Measurements from ENCODE around the gene ZNF366. TPM values are rescaled to one million over a fixed set of nuclear protein-coding genes. Genes with fewer than 3 reads are reported as not detected.

Gene ZNF366
- total RNA-seq, 1 experiment from 2014 or later = not detected

DNA sequence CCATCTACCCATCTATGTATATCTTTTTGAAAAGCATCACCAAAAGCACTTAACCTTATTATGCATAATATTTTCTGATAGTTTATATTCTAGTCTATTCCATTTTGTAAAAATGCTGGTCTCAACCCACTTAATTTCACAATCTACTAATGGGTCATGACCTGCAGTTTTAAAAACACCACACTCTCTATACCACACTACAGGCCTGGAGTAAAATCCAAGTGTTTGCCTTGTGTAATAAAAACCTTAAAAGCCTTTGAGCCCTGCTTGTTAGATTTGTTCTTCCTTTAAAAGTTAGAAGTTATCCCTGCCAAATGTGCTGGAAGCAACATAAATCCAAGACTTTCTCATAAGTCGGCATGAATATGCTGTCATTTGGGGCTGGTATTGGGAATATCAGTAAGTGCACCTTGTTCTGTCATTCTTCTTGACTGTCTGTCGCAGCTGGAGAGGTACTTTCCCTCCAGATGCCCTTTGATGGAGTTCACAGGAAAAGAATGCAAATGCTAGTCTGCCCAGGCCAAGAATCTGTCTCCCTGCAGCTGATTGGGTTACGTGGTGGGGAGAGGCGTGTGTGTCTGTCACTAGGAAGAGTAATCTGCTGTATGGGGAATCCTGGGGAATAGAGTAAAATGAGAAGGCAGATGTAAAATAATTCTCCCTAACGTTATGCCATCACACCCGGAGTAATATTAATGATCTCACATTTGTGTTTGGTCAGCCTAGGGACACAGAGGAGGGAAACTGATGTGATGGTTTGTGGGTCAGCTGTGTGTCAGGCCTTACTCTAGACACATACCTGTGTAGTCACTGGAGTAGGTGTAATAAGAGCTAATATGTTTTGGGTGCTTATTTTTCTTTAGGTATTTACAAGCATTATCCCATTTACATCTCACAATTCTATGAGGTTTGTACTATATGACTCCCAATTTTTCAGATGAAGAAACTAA, 79.4 kb downstream of the ZNF366 start:
- Mint-ChIP-seq H3K9me3 (ENCODE audit: low read depth, unreplicated experiment) (no peaks in the 10 kb centered on the region), H3K27me3 (ENCODE audit: unreplicated experiment) (peaks cover 79% of the 10 kb centered on the region), H3K4me1 (ENCODE audit: low read depth, unreplicated experiment) (no peaks in the 10 kb centered on the region), H3K4me3 (ENCODE audit: low read depth, unreplicated experiment) (no peak overlapping the region), H3K27ac (ENCODE audit: unreplicated experiment) (no peak overlapping the region), H3K36me3 (ENCODE audit: insufficient read depth, unreplicated experiment) (no peaks in the 10 kb centered on the region)
- CTCF ChIA-PET = no interaction called here
- no peak for DNase-seq
- intact Hi-C loops (cut with micrococcal nuclease; ENCODE audit: unreplicated experiment) = no loop called here
- TF ChIP-seq, protein P1, sequence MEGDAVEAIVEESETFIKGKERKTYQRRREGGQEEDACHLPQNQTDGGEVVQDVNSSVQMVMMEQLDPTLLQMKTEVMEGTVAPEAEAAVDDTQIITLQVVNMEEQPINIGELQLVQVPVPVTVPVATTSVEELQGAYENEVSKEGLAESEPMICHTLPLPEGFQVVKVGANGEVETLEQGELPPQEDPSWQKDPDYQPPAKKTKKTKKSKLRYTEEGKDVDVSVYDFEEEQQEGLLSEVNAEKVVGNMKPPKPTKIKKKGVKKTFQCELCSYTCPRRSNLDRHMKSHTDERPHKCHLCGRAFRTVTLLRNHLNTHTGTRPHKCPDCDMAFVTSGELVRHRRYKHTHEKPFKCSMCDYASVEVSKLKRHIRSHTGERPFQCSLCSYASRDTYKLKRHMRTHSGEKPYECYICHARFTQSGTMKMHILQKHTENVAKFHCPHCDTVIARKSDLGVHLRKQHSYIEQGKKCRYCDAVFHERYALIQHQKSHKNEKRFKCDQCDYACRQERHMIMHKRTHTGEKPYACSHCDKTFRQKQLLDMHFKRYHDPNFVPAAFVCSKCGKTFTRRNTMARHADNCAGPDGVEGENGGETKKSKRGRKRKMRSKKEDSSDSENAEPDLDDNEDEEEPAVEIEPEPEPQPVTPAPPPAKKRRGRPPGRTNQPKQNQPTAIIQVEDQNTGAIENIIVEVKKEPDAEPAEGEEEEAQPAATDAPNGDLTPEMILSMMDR (IDR thresholded peaks at IDR 0.05; ENCODE audit: unreplicated experiment) = no peak
- no TSS peak for BruUV-seq (replicated peaks)

DNA sequence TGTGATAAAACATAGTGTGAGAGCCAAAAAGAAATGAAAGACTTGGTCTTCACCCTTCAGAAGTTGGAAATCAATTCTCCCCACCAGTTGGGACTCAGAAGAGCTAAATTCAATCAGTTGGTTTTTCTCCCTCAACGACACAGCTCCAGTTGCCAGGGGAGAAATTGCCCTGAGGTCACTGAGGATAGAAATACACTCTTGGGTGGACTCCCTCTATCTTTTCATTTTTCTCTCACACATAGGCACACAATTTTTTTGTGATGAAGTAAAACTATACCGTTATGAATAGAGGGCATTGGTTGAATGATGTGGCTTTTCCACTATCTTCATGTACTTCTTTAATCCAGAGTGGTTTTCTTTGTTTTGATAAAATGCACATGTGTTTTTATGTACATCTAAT, 80.2 kb downstream of the ZNF366 start:
- Mint-ChIP-seq H3K36me3 (ENCODE audit: insufficient read depth, unreplicated experiment) (no peaks in the 10 kb centered on the region), H3K27ac (ENCODE audit: unreplicated experiment) (no peak overlapping the region), H3K27me3 (ENCODE audit: unreplicated experiment) (peaks cover 80% of the 10 kb centered on the region), H3K9me3 (ENCODE audit: low read depth, unreplicated experiment) (no peaks in the 10 kb centered on the region), H3K4me1 (ENCODE audit: low read depth, unreplicated experiment) (no peaks in the 10 kb centered on the region), H3K4me3 (ENCODE audit: low read depth, unreplicated experiment) (no peak overlapping the region)
- TF ChIP-seq, protein P1 (IDR thresholded peaks at IDR 0.05; ENCODE audit: unreplicated experiment) = no peak
- CTCF ChIA-PET = no interaction called here
- intact Hi-C loops (cut with micrococcal nuclease; ENCODE audit: unreplicated experiment) = no loop called here
- no peak for DNase-seq
- no TSS peak for BruUV-seq (replicated peaks)

DNA sequence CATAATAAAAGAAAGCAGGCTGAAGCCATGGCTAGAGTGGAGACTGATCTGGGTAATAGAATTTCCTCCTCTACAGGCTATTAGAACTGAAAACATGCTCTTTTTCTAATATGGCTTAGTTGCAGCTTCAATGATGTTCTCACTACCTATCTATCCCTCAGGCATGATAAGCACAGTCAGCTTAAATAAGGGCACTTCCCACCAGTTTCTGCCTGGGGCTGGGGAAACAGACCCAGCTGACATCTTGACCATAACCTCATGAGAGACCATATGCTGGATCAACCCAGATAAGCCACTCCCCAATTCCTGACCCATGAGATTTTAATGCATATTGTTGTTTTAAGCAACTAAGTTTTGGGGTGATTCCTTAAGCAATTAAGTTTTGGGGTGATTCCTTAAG, 81.2 kb downstream of the ZNF366 start:
- Mint-ChIP-seq H3K9me3 (ENCODE audit: low read depth, unreplicated experiment) (no peaks in the 10 kb centered on the region), H3K27me3 (ENCODE audit: unreplicated experiment) (peaks cover 90% of the 10 kb centered on the region), H3K36me3 (ENCODE audit: insufficient read depth, unreplicated experiment) (no peaks in the 10 kb centered on the region), H3K4me3 (ENCODE audit: low read depth, unreplicated experiment) (no peak overlapping the region), H3K27ac (ENCODE audit: unreplicated experiment) (no peak overlapping the region), H3K4me1 (ENCODE audit: low read depth, unreplicated experiment) (no peaks in the 10 kb centered on the region)
- TF ChIP-seq, protein P1 (IDR thresholded peaks at IDR 0.05; ENCODE audit: unreplicated experiment) = no peak
- intact Hi-C loops (cut with micrococcal nuclease; ENCODE audit: unreplicated experiment) = no loop called here
- no TSS peak for BruUV-seq (replicated peaks)
- CTCF ChIA-PET = no interaction called here
- no peak for DNase-seq

DNA sequence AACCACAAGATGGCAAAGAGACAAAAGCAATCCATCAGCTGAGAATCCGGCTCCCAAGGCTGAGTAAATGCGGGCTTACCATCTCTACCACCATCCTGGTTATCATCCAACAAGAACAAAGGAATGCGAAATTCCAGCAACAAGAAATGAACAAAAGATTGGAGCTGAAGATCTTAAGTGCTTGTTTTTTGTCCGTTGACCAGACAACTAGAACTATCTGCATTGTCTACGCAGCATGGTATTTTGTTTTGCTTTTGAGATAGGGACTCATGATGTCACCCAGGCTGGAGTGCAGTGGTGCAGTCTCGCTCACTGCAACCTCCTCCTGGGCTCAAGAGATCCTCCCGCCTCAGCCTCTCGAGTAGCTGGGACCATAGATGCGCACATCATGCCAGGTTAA, 88.9 kb downstream of the ZNF366 start:
- CTCF ChIA-PET = no interaction called here
- no peak overlapping the region for H3K27ac Mint-ChIP-seq (ENCODE audit: unreplicated experiment)
- H3K4me1 Mint-ChIP-seq (ENCODE audit: low read depth, unreplicated experiment) = no peaks in the 10 kb centered on the region
- BruUV-seq (replicated peaks) = no TSS peak
- H3K36me3 Mint-ChIP-seq (ENCODE audit: insufficient read depth, unreplicated experiment) = no peaks in the 10 kb centered on the region
- H3K4me3 Mint-ChIP-seq (ENCODE audit: low read depth, unreplicated experiment) = no peak overlapping the region
- no peak for DNase-seq
- TF ChIP-seq, protein P1 (IDR thresholded peaks at IDR 0.05; ENCODE audit: unreplicated experiment) = no peak
- intact Hi-C loops (cut with micrococcal nuclease; ENCODE audit: unreplicated experiment) = no loop called here
- peaks cover 25% of the 10 kb centered on the region for H3K27me3 Mint-ChIP-seq (ENCODE audit: unreplicated experiment)
- no peaks in the 10 kb centered on the region for H3K9me3 Mint-ChIP-seq (ENCODE audit: low read depth, unreplicated experiment)

All from Calu3 (cell line).